ENCODE data around the gene HSPBAP1. TPM values are rescaled to one million over a fixed set of nuclear protein-coding genes. Genes with fewer than 3 reads are reported as not detected.
"Not testable (repeated sequence)": the region's sequence is repeated elsewhere in the genome, so short reads cannot be mapped to it uniquely, and the experiment has no call there.

HSPBAP1 gene
- total RNA-seq, 4 donors from 2014 or later, result 7.8 to 21.3 (median 13.3) TPM

DNA sequence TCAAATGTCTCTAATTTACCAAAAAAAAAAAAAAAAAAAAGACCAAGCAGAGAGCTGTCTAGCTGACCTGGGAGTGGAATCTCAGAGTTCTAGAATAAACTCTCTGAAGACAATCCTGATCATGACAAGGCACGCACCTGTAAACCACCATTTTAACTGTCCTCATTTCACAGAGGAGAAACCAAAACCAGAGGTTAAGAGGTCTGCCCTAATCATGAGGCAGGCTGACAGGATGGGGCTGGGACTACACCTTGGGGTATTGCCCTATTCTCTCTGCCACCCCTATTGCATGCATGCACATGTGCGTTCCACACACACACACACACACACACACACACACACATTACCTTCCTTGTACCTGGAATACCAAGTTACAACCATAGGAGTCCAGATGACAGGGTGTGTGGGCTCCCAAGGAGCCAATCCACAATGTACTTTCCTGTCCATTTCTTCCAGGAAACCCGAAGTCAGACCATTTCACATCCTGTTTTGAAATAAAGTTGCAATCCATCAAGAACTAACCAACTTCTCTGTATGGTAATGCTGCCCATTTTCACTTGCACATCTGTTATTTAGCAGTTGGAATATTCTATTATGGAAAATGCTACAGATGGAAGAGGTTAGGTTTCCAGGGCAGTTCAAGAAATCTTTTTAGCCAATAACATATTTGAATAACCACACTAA lies 34.6 kb downstream of the HSPBAP1 start:
- TF ChIP-seq, protein P1, sequence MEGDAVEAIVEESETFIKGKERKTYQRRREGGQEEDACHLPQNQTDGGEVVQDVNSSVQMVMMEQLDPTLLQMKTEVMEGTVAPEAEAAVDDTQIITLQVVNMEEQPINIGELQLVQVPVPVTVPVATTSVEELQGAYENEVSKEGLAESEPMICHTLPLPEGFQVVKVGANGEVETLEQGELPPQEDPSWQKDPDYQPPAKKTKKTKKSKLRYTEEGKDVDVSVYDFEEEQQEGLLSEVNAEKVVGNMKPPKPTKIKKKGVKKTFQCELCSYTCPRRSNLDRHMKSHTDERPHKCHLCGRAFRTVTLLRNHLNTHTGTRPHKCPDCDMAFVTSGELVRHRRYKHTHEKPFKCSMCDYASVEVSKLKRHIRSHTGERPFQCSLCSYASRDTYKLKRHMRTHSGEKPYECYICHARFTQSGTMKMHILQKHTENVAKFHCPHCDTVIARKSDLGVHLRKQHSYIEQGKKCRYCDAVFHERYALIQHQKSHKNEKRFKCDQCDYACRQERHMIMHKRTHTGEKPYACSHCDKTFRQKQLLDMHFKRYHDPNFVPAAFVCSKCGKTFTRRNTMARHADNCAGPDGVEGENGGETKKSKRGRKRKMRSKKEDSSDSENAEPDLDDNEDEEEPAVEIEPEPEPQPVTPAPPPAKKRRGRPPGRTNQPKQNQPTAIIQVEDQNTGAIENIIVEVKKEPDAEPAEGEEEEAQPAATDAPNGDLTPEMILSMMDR (IDR thresholded peaks at IDR 0.05), result no peak
- ATAC-seq (ENCODE audit: low FRiP score), result no peak
- DNase-seq (ENCODE audit: low spot score), result no peak

DNA sequence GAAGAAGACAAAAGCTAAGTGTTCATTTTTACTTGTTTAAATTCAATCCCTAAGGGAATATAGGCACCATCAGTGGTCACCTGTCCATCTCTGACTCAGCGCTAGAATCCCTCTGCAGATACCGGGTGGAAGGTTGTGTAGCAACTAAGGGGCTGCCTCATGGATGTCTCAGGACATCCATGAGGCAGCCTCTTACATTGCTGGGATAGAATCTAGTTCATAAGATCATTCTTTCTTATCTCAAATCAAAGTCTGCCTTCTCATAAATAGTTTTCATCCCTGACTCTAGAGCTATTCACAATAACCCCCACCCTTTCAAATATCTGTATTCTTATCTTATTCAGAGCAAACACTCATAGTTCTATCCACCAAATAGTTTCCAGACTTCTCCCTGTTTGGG lies 38.1 kb downstream of the HSPBAP1 start:
- TF ChIP-seq, protein P1 (IDR thresholded peaks at IDR 0.05), result no peak
- DNase-seq (ENCODE audit: low spot score) (no peak), ATAC-seq (ENCODE audit: low FRiP score) (no peak)

DNA sequence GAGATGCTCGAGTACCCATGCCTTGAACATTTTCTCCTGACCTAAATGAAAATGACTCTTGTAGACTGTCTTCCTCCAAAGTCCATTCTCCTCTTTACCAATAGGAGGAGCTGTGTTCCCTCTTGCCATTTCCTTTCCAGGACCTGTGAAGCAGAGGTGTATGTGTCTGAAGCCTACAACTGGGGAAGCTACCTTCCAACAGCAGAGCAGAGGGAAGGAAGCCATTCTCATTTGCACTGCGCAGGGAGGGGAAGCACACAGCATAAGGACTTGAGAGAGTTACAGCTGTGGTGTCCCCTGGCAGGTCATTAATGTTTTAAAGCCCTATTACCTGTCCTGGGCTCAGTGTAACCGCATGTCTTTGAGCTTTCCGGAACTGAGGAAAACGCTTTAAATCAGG lies 38.7 kb downstream of the HSPBAP1 start:
- ATAC-seq (ENCODE audit: low FRiP score) (no peak), DNase-seq (ENCODE audit: low spot score) (no peak)
- TF ChIP-seq, protein P1 (IDR thresholded peaks at IDR 0.05), result no peak

DNA sequence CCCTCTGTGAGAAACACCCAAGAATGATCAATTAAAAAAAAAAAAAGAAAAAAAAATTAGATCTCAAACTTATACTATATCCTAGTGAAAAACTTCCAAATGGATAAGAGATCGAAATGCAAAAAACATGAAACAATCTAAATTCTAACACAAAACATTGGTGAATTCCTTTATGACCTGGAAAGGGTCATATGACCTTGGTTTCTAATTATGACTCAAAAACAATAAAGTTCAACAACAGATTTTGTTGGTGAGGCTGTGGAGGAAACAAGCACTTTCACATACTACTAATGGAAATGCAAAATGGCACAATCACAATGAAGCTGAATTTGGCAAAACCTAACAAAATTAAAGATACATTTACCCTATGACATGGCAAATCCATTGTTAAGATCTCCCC lies 45.3 kb downstream of the HSPBAP1 start:
- ATAC-seq (ENCODE audit: low FRiP score) (no peak), DNase-seq (ENCODE audit: low spot score) (no peak)
- TF ChIP-seq, protein P1 (IDR thresholded peaks at IDR 0.05), result no peak

DNA sequence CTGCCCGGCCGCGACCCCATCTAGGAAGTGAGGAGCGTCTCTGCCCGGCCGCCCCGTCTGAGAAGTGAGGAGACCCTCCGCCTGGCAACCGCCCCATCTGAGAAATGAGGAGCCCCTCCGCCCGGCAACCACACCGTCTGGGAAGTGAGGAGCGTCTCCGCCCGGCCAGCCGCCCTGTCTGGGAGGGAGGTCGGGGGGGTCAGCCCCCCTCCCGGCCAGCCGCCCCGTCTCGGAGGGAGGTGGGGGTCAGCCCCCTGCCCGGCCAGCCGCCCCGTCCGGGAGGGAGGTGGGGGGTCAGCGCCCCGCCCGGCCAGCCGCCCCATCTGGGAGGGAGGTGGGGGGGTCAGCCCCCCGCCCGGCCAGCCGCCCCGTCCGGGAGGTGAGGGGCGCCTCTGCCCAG lies 46.3 kb downstream of the HSPBAP1 start:
- not testable (repeated sequence) for ATAC-seq (ENCODE audit: low FRiP score); DNase-seq (ENCODE audit: low spot score)

DNA sequence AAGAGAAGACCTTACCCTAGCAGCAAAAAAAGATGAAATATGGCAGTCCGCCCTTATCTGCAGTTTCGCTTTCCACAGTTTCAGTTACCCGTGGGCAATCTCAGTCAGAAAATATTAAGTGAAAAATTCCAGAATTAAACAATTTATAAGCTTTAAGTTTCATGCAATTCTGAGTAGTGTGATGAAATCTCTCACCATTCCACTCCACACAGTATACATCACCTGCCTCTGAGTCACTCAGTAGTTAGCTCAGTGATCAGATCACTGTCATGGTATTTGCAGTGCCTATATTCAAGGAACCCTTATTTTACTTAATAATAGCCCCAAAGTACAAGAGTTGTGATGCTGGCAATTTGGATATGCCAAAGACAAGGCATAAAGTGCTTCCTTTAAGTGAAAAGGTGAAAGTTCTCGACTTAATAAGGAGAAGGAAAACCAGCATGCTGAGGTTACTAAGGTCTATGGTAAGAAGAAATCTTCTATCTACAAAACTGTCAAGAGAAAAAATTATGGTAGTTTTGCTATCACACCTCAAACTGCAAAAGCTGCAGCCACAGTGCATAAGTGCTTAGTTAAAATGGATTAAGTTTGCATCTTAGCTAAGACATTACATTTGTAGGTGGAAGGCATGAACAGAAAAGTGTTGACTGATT lies 48.1 kb downstream of the HSPBAP1 start:
- DNase-seq (ENCODE audit: low spot score) (no peak), ATAC-seq (ENCODE audit: low FRiP score) (peak; percentile 44)
- TF ChIP-seq, protein P1 (IDR thresholded peaks at IDR 0.05), result no peak

DNA sequence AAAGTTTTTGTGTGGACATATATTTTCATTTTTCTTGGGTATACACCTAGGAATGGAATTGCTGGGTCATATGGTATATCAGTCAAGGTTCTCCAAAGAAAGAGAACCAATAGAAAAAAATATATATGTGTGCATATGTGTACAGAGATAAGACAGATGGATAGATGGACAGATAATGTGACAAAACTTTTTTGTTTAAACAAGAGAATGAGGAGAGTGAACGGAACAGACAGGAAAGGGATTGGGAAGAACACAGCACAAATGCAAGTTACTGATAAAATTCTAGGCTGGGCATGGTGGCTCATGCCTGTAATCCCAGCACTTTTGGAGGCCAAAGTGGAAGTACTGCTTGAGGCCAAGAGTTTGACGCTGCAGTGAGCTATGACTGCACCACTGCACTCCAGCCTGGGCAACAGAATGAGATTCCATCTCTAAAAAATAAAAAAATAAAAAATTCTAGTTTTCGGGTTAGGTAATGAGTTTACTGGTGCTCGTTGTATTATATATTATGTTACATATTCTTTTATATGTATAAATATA lies 50.0 kb downstream of the HSPBAP1 start:
- ATAC-seq (ENCODE audit: low FRiP score), result no peak
- TF ChIP-seq, protein P1 (IDR thresholded peaks at IDR 0.05), result no peak
- DNase-seq (ENCODE audit: low spot score), result no peak
